Measurements from ENCODE around the gene NECAB3.
A peak's percentile ranks its signal among the peaks of the same experiment; 100 is the strongest.

The NECAB3 gene

GRCh38 chr20:33673410-33674293, 576 bp downstream of the NECAB3 start:
- CTCF ChIA-PET = no interaction called here
- DNase-seq (ENCODE audit: low spot score) = peak; percentile 70
- H3K27ac ChIP-seq = peak overlapping the region; percentile 84
- POLR2A ChIA-PET (ENCODE audit: low non-redundant PET) = no interaction called here
- no peak for TF ChIP-seq CTCF (conservative IDR thresholded peaks at IDR 0.05; ENCODE audit: low read depth)

- POLR2A ChIA-PET (ENCODE audit: low non-redundant PET) = no interaction called here
- H3K27ac ChIP-seq = peak overlapping the region; percentile 84
- no peak for DNase-seq (ENCODE audit: low spot score)
- CTCF ChIA-PET = interaction anchor here (0.8 kb wide), 1 partner anchor 456 kb away, joined by 5 read pairs; no protein-coding TSS in a partner anchor
- no peak for TF ChIP-seq CTCF (conservative IDR thresholded peaks at IDR 0.05; ENCODE audit: low read depth)
These were observed 1.2 kb downstream of the NECAB3 start for GRCh38 chr20:33673114-33673409.

- no peak for DNase-seq (ENCODE audit: low spot score)
- CTCF ChIA-PET = interaction anchor here (0.6 to 0.8 kb wide), 2 partner anchors 13 to 457 kb away, joined by 3 to 5 read pairs; no protein-coding TSS in a partner anchor
- POLR2A ChIA-PET (ENCODE audit: low non-redundant PET) = interaction anchor here (0.7 kb wide), 1 partner anchor 9 kb away, joined by 3 read pairs; no protein-coding TSS in a partner anchor
- no peak for TF ChIP-seq CTCF (conservative IDR thresholded peaks at IDR 0.05; ENCODE audit: low read depth)
- H3K27ac ChIP-seq = peak overlapping the region; percentile 84
These were observed 1.7 kb downstream of the NECAB3 start for GRCh38 chr20:33672426-33673113.

GRCh38 chr20:33671573-33672288, 2.5 kb downstream of the NECAB3 start:
- peak overlapping the region; percentile 88 for H3K27ac ChIP-seq
- CTCF ChIA-PET = interaction anchor here (0.6 kb wide), 1 partner anchor 14 kb away, joined by 3 read pairs; no protein-coding TSS in a partner anchor

GRCh38 chr20:33670715-33671499, 3.3 kb downstream of the NECAB3 start:
- DNase-seq (ENCODE audit: low spot score) = no peak
- peak overlapping the region; percentile 88 for H3K27ac ChIP-seq
- POLR2A ChIA-PET (ENCODE audit: low non-redundant PET) = interaction anchor here (0.5 kb wide), 2 partner anchors 277 to 734 kb away, joined by 3 read pairs; no protein-coding TSS in a partner anchor
- no peak for TF ChIP-seq CTCF (conservative IDR thresholded peaks at IDR 0.05; ENCODE audit: low read depth)
- CTCF ChIA-PET = interaction anchor here (0.6 to 1.7 kb wide), 3 partner anchors 17 to 343 kb away, joined by 4 to 6 read pairs (median 5); no protein-coding TSS in a partner anchor

More at GRCh38 chr20:33671573-33672288, 2.5 kb downstream of the NECAB3 start:
- POLR2A ChIA-PET (ENCODE audit: low non-redundant PET) = interaction anchor here (0.5 kb wide), 1 partner anchor 278 kb away, joined by 3 read pairs; no protein-coding TSS in a partner anchor
- TF ChIP-seq CTCF (conservative IDR thresholded peaks at IDR 0.05; ENCODE audit: low read depth) = no peak
- DNase-seq (ENCODE audit: low spot score) = no peak

All from RWPE1 (cell line).